ACHN (cell line): ENCODE data around the gene MCUB.
"Not testable (repeated sequence)": the region's sequence is repeated elsewhere in the genome, so short reads cannot be mapped to it uniquely, and the experiment has no call there.

Experiments
- DNase-seq: peaks from one replicate; pipeline ENCODE4 v3.0.0-alpha.2; 2015
- in situ Hi-C: cut with HindIII; loops from 2 replicates; pipeline ENCODE4 v1.10.0; 2017; ENCODE audit warnings: low sequenced_read_pairs, low pct_ligation_motif_present, low pct_unique_long_range_greater_than_20kb

The MCUB gene

GRCh38 chr4:109574931-109575804 is 15.1 kb downstream of the MCUB start:
- in situ Hi-C loops: no loop called here
- no peak for DNase-seq

- DNase-seq: no peak
- in situ Hi-C loops: no loop called here
Observed at GRCh38 chr4:109576462-109576861, 16.4 kb downstream of the MCUB start.

DNA sequence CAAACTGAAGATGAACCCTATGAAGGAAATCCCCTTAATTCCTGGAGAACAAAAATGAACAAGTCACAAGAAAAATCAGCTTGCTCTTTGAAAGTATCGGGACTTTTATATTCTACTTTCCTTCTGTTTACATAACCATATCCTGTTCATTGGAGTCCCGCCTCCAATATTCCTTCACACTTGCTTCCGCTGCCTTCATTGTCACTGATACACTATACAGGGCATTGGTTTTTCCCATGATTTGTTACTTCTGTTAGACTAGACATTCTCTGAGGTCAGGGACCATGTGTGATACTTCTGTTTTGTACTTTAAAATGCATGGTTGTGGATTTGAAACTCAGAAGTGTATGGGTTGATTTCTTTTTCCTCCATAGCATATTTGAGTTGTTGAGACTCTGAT is 18.8 kb downstream of the MCUB start:
- in situ Hi-C loops: no loop called here
- no peak for DNase-seq

GRCh38 chr4:109579997-109580396 is 20.0 kb downstream of the MCUB start:
- in situ Hi-C loops, DNase-seq: not testable (repeated sequence)

DNA sequence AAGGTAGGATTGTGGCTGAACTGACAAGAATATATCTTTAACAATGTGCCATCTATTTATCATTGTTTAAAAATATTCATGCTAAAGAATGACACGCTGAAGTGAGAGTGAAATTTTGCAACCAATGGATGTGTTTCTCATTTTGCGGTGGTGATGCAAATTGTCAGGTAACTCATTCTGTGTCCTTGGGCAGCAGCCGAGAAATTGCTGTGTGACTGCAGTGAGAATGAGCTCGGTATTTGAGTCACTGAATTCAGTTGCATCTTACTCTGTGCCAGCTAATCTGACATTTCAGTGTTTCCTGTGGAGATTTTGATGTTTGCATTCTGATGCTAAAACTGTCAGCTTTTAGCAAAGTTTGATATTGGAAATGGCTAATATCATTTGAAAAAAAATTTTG is 28.1 kb downstream of the MCUB start:
- in situ Hi-C loops: no loop called here

GRCh38 chr4:109589119-109589518 is 29.1 kb downstream of the MCUB start:
- in situ Hi-C loops: no loop called here
- DNase-seq: no peak

More for the DNA sequence above, 28.1 kb downstream of the MCUB start:
- no peak for DNase-seq

DNA sequence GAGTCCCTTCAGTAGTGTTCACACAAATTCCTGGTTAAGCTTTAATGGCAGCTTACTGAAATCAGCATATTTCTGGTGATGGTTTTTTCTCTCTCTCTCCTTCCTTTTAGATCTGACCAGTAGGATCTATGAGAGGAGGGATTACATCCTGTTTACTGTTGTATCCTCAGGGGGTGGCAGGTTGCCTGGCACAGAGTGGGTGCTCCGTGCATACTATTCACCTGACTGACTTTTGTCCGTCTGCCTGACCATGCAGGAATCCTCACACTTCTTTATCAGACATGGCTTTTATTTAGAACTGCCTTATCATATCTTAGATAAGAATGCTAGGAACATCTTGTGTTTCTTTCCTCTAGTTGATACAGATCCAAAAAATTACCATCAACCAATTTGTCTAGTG is 29.6 kb downstream of the MCUB start:
- no peak for DNase-seq
- in situ Hi-C loops: no loop called here

GRCh38 chr4:109590905-109591304 is 30.9 kb downstream of the MCUB start:
- DNase-seq: no peak
- in situ Hi-C loops: no loop called here

DNA sequence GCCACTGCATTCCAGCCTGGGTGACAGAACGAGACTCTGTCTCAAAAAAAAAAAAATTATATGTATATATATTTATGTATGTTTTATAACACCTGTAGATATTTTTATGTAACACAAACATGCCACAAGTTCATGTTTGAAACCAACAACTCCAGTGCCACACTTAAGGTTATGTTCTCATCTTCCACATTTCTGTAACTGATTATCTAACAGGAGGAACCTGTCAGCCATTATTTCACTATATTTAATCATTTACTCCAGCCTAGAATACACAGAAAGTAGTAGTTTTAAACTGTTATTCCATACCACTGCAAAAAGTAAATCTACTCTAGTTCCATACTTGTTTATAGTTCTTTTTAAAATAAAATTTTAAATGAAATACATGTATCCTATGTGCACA is 32.3 kb downstream of the MCUB start:
- in situ Hi-C loops: no loop called here
- peak; percentile 17 for DNase-seq

- not testable (repeated sequence) for DNase-seq
Observed at GRCh38 chr4:109595123-109595522, 35.1 kb downstream of the MCUB start.

GRCh38 chr4:109596420-109597085 is 36.5 kb downstream of the MCUB start:
- in situ Hi-C loops, DNase-seq: not testable (repeated sequence)

More at GRCh38 chr4:109595123-109595522, 35.1 kb downstream of the MCUB start:
- in situ Hi-C loops: not testable (repeated sequence)

DNA sequence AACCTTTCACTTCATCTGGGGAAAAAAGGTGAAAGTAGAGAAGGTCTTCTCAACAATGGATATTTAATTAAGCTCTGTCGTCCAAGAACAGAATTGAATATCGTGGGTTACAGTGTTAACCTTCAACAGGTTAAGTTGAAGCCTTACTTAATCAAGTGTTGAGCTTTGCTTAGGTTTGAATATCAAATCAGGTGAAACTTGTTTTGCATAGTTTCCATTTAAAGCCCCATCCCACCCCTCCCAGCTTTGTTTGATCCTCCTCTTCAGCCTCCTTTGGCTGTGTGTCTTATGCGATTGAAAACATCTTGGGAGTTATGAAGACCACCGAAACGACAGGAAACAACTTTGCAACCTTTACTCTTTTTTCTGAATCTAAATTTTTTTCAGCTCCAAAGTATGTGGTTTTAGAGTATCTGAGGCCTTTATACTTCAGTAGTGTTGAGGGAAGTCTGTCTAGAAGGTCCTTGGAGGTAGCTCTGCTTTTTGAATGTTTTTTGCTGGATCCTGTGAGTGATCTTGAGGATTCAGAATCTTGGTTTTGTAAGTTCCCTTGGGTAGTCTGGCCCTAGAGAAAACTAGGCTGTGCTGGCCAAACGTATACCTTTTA is 39.1 kb downstream of the MCUB start:
- in situ Hi-C loops: no loop called here
- DNase-seq: no peak

DNA sequence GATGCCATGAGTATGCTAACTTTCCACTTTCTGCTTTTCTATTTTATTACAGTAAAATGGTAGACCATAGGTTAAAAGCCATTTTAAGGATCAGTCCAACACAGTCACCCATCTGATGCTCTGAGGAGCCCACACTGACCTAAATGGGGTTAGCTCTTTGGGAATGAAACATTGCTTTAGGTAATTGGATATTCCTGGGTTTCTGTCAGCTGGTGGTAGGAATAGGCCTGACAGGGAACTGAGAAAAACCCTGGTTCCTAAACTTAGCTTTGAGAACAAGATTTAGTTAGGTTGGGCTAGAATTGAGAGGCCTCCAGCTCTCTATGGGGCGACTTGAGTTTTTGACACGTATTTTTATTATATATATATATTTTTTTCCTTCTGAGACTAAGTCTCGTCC is 40.4 kb downstream of the MCUB start:
- in situ Hi-C loops: no loop called here
- DNase-seq: no peak

GRCh38 chr4:109601336-109601735 is 41.3 kb downstream of the MCUB start:
- in situ Hi-C loops: no loop called here
- no peak for DNase-seq

GRCh38 chr4:109607976-109608375 is 47.9 kb downstream of the MCUB start:
- in situ Hi-C loops: no loop called here
- DNase-seq: no peak

DNA sequence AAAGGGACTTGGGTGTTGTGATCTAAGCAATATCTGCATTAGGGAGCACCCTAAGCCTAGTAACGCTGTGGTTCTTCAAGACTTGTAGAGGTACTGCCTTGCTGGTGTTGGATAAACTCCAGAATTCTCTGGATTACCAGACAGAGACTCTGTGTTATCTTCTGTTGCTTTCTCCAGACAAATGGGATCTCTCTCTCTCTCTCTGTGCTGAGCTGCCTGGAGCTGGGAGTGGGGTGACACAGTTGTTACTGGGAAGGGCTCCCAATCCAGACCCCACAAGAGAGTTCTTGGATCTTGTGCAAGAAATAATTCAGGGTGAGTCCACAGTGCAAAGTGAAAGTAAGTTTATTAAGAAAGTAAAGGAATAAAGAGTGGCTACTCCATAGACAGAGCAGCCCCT is 48.8 kb downstream of the MCUB start:
- no peak for DNase-seq
- in situ Hi-C loops: no loop called here

DNA sequence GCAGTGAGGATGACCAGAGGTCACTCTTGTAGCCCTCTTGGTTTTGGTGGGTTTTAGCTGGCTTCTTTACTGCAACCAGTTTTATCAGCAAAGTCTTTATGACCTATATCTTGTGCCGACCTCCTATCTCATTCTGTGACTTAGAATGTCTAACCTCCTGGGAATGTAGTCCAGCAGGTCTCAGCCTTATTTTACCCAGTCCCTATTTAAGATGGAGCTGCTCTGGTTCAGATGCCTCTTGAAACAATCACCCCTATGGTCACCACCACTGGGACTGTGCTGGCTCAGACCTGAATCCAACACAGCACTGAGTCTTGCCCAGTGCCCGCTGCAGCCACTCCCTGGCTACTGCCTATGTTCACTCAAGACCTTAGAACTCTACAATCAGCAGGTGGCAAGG is 49.4 kb downstream of the MCUB start:
- DNase-seq: no peak
- in situ Hi-C loops: no loop called here

DNA sequence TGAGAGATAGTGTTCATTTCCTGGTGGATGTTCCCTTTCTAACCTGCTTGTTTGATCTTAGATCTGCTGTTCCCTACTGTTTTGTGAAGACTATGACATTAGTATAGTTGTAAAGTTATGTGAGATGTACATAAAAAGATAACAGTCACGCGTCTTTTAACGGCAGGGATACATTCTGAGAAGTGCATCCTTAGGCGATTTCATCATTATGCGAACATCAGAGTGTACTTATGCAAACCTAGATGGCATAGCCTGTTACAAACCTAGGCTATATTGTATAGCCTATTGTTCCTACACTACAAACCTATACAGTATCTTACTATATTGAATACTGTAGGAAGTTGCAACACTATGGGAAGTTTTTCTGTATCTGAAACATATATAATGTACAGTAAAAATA is 50.4 kb downstream of the MCUB start:
- in situ Hi-C loops: no loop called here
- DNase-seq: no peak

GRCh38 chr4:109611045-109611646 is 51.1 kb downstream of the MCUB start:
- in situ Hi-C loops: no loop called here
- no peak for DNase-seq
